Left forelimb (tissue), 1 donor: ENCODE results near the gene IBTK.
"Not testable (repeated sequence)": the region's sequence is repeated elsewhere in the genome, so short reads cannot be mapped to it uniquely, and the experiment has no call there.

Experiments
- DNase-seq: peaks from one replicate; pipeline ENCODE4 v3.0.0-alpha.2; 2018; ENCODE audit warnings: low spot score

The IBTK gene

DNA sequence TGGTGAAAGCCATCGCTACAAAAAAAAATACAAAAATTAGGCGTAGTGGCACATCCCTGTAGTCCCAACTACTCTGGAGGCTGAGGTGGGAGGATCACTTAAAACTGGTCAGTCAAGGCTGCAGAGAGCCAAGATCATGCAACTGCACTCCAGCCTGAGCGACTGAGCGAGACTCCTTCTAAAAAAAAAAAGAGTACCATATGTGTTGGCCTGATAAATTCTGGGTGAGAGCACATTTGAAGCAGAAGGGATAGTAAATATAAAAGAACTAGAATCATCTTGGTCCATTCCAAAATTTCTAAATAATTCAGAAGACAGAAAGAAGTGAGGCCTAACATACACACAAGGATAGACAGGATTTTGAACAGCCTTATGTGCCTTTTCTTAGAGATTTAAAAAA, 2.2 kb downstream of the IBTK start:
- DNase-seq = no peak

DNA sequence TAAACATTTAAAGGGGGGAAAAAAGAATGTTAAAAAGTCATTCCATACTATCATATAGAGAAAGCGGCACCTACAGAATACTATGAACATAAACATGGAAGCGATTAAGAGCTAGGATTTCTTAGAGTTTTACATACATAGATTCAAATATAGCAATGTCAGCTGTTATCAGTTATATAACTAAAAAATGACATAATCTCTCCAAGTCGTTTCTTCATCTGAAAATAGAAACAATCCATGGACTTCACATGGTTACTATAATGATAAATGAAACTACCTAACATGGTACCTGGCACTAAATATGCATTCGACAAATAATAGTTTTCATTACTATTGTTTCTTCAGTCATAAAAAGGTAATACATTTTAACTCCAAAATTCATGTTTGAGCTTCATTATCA, 3.7 kb downstream of the IBTK start:
- DNase-seq = no peak

GRCh38 chr6:82240186-82240585, 7.4 kb downstream of the IBTK start:
- no peak for DNase-seq

GRCh38 chr6:82239597-82239996, 7.9 kb downstream of the IBTK start:
- DNase-seq = no peak

- no peak for DNase-seq
Measured at GRCh38 chr6:82237013-82237412, 10.5 kb downstream of the IBTK start.

GRCh38 chr6:82227770-82228169, 19.8 kb downstream of the IBTK start:
- no peak for DNase-seq

DNA sequence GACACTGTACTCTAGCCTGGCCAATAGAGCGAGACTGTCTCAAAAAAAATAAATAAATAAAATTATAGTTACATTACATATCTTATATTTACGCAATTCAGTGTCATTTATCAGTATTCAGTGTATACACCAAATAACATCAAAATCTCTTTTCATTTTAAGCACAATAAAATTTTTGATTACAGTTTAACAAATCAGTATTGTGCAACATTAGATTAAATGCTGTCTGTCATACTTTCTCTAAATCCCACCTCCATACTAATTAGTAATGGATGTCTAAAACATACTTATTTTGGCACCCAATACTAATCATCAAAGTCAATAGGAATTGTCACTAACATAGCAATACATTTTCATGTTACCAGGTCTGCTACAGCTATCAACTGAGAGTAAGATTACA, 27.4 kb downstream of the IBTK start:
- no peak for DNase-seq

DNA sequence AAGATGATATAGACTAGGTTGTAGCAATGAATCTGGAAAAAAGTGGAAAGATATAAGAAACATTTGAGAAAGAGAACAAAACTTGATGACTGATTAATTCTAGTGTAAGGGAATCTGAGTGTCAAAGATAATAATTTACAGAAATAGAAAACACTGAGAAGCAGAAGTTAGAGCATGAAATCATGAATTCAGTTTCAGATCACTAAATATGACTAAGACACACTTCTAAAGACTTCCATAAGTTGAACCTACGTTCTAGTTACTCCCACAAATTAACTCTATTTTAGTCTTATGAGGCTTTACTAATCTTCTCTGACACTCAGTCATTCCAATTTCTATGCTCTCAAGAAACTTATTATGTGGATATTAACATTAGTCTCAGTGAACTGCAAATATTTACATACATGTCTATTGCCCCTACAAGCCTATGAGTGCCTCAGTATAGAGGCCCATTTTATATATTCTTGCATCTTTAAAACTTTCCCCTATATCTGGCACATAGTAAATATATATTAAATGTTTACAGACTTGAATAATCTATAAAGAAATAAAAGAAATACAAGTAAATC, 30.4 kb downstream of the IBTK start:
- DNase-seq = no peak

GRCh38 chr6:82216549-82216948, 31.0 kb downstream of the IBTK start:
- DNase-seq = no peak

- DNase-seq = no peak
Measured at GRCh38 chr6:82211326-82211725, 36.2 kb downstream of the IBTK start.

DNA sequence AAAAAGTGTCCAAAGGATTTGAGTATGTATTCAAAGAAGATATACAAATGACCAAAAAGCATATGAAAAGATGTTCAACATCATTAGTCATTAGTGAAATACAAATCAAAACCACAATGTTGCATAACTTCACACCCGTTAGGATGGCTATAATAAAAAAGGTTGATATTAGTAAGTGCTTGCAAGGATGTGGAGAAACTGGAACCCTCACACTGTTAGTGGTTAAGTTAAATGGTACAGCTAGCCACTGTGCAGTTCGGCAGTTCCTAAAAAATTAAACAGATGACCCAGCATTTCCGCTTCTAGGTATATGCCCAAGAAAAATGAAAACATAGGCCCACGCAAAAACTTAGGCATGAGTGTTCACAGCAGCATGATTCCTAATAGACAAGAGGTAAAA, 38.6 kb downstream of the IBTK start:
- no peak for DNase-seq

DNA sequence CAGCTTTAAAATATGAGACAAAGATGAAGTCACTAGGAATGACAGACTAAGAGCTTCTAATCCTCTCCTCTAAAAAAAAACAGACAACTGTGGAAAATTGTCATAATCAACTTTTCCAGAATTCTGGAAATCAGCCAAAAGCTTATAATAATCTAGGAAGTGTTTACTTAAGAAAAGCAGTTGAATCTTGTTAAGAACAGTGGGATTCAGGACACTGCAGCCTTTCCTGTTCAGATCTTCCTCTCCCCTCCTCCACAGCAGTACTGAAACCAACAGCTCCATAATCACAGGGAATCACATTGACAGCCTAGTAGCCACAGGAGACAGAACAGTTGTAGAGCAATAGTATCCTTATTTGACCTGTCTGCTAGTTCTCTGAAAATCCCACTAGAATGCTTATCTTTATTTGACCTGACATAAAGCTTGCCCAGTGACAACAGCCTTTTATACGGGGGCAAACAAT, 41.6 kb downstream of the IBTK start:
- DNase-seq = no peak

DNA sequence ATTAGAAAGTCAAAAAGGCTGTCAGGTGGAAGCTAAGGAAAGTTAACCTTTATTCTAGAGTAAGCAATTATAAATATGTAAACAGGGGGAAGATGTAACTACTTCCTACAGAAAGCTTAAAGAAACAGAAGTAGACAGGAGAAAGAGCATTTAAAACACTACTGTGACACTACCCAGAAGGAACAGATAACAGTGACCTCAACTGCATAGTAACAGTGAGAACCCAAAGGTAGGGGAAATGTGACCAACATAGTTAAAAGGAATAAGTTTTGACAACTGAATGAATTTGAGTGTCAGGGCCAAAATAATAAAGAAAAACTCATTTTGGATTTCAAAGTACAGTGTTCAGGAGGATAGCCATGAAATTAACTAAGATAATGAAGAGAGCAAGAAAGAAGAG, 43.5 kb downstream of the IBTK start:
- DNase-seq = no peak

DNA sequence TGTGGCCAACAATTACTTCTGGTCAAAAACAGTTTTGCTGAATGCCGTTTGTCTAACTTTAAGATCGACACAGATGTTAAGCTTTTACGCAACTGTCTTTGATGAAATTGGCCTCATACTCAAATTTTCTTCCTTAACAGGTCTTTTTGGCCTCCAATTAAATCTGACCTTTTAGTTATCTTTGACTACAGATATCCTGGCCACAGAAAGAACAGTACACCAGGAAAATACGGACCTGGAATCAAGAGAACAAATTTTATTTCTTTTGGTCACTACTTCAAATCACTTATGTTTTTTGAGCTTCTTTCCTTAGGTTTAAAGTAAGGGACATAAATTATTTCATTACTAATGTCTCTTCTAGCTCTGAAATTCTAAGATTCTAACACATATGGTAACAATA, 49.8 kb downstream of the IBTK start:
- no peak for DNase-seq

DNA sequence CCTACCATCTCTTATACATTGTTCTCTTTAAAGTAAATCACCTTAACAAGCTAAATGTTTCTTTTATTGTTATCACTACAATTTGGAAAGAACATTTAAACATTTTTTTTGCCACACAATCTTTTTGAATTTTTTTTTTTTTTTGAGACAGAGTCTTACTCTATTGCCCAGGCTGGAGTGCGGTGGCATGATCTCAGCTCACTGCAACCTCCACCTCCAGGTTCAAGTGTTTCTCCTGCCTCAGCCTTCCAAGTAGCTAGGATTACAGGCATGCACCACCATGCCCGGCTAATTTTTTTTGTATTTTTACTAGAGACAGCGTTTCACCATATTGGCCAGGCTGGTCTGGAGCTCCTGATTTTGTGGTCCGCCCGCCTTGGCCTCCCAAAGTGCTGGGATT, 50.3 kb downstream of the IBTK start:
- DNase-seq = not testable (repeated sequence)

GRCh38 chr6:82196161-82196560, 51.4 kb downstream of the IBTK start:
- no peak for DNase-seq

- DNase-seq = no peak
Measured at GRCh38 chr6:82195619-82196018, 51.9 kb downstream of the IBTK start.

DNA sequence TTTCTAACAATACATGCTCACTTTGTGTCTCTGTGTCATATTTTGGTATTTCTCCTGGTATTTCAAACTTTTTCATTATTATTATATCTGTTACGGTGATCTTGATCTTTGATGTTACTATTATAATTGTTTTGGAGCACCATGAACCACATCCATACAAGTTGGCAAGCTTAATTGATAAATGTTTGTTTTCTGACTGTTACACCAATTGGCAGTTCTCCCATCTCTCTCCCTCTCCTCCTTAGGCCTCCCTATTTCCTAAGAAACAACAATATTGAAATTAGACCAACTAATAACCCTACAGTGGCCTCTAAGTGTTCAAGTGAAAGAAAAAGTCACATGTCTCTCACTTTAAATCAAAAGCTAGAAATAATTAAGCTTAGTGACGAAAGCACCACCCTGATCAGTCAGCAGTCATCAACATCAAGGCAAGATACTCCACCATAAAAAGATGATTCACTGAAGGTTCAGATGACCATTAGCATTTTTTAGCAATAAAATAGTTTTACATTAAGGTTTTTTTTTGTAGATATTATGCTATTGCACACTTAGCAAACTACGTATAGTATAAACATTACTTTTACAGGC, 61.5 kb downstream of the IBTK start:
- no peak for DNase-seq

GRCh38 chr6:82183642-82184282, 63.8 kb downstream of the IBTK start:
- no peak for DNase-seq

GRCh38 chr6:82182756-82183155, 64.8 kb downstream of the IBTK start:
- DNase-seq = no peak

DNA sequence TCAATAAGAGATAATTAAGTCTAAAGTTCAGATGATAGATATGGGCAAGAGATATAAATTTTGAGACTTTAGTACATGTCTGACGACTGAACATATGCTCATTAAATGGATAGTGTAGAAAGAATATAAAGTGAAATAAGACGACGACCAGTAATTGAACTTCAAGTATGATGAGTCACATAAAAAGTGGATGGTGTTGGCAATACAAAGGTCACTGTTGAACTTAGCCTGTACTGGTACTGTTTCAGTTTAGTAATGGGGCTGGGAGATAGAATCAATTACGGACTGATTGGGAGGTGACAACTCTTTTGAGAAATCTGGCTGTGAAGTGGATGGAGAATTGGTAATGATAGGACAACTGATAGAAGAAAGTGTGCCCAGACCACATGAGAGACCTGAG, 68.1 kb downstream of the IBTK start:
- no peak for DNase-seq

DNA sequence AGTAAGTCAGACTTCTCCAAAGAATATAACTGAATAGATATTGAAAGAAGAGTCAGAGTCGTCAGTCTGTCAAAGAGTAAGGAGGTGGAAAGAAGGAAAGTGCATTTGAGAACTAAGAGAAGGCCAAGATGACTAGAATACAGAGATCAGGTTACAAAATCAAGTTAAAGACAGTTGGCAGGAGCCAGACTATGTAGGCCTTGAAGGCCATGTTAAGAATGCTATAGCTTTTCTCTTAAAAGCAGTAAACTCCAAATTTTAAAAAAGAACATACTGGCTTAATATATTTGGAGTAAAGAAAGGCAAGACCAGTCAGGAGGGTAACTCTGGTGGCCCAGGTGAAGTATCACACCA, 68.8 kb downstream of the IBTK start:
- no peak for DNase-seq

DNA sequence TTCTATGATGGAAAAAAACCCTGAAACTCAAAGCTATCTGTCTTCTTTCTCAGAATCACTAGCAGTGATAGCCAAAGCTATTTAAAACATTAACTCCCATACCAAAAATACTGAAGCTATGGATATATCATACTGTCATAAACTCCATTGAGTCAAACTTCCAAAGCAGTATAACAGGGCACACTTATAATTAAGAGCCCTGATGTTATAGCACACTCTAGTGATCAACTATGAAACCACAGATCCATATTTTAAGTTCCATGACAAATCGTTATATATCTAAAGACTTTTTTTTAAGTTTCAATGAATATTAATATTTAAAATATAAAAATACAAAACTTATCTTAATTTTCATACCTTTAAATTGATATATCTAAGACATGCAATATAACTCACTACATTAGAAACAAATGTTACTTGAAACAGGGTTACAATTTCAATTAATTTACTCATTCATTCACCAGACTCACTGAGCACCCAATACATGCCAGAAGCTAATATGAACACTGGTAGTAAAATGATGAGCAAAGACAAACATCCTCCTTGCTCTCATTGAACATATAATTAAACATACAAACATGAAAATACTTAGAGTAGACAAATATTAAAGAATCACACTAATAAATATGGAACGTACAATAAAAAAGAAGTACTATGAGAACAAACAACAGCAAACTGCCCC, 69.3 kb downstream of the IBTK start:
- DNase-seq = no peak
